AG09319 (cell line): ENCODE data around the gene MBP.

Experiments used
- DNase-seq: peaks from one replicate; pipeline ENCODE4 v3.0.0-alpha.2; 2010; ENCODE audit warnings: low read depth; ENCODE audit errors: extremely low read depth
- TF ChIP-seq, protein P1 (sequence below): IDR thresholded peaks from 2 replicates; pipeline ENCODE4 v1.5.1; 2011; ENCODE audit warnings: low read depth, mild to moderate bottlenecking, inconsistent platforms, low read length, moderate library complexity

The MBP gene

DNA sequence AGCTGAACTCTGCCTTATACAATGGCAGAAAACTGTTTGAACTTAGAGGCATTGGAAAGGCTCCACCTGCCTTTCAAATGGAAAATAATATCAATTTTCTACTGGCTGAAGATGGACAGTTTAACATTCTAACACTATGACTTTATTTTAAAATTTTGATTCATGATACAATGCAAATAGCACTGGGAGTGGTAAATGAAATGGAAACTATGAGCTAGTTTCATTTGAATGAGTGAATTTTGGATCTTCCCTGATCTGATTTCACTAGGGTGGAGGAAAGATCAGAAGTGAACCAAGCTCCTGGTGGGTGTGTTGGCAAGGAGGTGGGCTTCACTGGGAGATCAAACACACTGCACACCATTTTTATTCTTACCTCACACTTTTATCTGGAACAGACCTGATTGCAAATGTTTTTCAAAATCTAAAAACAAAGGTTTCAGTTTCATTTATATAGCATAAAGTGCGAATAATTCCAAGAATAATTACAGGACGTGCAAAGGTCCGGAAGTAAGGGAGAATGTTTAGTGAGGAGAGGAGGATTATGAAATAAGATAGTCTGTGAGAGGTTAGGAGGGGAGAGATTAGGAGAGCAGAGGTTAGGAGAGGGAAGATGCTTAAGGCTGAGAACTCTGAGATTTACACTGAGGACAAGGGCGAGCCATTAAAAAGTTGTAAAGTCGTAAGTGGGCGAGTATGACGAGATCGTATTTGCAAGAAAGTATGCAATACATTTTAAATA is 18.6 kb upstream of the MBP start:
- no peak for DNase-seq
- TF ChIP-seq, protein P1, sequence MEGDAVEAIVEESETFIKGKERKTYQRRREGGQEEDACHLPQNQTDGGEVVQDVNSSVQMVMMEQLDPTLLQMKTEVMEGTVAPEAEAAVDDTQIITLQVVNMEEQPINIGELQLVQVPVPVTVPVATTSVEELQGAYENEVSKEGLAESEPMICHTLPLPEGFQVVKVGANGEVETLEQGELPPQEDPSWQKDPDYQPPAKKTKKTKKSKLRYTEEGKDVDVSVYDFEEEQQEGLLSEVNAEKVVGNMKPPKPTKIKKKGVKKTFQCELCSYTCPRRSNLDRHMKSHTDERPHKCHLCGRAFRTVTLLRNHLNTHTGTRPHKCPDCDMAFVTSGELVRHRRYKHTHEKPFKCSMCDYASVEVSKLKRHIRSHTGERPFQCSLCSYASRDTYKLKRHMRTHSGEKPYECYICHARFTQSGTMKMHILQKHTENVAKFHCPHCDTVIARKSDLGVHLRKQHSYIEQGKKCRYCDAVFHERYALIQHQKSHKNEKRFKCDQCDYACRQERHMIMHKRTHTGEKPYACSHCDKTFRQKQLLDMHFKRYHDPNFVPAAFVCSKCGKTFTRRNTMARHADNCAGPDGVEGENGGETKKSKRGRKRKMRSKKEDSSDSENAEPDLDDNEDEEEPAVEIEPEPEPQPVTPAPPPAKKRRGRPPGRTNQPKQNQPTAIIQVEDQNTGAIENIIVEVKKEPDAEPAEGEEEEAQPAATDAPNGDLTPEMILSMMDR, result no peak

DNA sequence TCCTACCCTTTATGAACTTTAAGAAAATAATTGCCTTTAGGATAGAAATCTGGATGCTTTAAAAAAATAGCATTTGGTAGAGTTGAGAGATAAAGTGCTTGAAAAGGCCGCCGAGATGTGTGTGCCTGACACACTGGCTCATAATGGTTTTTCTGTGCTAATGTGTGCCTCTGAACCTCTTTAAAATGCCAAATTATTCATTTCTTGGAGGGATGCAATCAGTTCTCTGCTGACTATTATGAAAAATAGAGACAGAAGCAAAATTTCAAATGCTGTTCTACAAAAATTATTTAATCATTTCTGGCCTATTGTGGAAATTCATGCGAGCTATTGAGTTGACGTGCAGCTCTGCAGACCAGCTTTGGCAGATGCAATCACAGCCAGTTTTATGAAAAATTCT is 18.0 kb upstream of the MBP start:
- no peak for DNase-seq
- TF ChIP-seq, protein P1, result no peak

DNA sequence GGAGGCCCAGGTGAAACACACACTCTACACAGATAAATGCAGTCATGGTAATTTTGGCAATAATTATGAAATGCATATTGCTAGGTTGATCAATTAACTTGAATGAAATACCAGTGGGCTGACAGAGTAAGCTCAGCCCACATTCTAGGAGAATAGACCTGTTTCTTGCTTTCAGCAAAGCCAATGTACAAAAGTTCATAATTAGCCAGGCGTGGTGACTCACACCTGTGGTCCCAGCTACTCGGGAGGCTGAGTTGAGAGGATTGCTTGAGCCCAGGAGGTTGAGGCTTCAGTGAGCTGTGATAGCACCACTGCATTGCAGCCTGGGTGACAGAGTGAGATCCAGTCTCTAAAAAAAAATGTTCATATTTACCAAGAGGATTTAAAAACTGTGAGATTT is 15.7 kb upstream of the MBP start:
- TF ChIP-seq, protein P1, result no peak

DNA sequence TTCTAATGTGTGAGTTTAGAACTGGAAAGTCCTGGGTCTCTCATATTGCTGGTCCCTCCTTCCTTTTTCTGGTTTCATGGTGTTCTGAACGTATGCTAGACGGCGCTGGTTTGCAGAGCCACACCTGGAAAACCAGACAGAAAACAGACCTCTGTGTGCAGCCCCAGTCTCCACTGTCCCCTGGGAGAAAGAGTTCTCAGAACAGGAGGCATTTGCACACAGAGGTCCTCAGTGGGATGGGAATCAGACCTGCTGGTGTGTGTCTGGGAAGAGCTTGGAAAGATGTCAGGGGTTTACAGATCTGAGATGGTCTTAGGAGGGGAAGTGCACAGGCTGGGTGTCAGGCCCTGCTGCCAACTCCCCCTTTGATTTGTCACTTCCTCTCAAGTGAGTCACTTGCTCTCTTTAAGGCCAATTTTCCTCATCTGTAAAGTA is 14.9 kb upstream of the MBP start:
- TF ChIP-seq, protein P1, result no peak
- no peak for DNase-seq

More for the DNA sequence above, 15.7 kb upstream of the MBP start:
- no peak for DNase-seq

DNA sequence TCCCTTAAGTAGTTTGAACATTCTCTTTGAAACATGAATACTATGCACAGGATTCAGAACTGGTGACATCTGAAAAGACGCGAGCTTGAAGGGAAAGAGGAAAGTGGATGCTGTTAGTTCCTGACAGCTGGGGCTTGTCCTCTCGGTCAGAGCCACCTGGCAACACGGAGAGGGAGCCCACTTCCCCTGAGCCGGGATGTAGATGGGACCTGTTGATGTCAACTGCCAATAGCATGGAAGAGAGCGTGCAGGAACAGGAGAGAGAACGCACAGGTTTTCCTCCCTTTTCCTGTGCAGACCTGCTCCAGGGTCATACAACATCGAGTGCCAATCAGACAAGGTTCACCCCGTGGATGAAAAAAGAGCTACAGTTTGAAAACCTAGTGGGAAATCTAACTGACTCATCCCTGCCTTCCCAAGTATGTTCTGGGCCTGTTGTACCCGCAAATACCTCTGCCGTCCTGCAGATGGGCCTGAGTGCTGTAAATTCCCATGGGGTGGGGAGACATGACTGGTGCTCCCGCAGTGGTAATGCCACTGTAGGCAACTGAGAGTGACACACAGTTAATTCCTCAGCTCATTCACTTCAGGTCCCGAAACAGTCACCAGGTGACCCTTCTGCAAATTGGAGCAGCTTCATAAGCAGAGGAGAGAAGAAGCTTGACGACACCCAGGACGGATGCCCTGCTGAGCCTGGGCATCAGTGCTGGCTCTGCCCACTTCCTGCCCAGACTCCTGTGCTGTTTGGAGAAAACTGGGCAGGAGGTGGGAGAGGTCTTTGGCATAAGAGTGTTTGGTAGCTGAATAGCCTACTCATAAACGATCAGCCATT is 13.9 kb upstream of the MBP start:
- no peak for DNase-seq
- TF ChIP-seq, protein P1, result no peak

DNA sequence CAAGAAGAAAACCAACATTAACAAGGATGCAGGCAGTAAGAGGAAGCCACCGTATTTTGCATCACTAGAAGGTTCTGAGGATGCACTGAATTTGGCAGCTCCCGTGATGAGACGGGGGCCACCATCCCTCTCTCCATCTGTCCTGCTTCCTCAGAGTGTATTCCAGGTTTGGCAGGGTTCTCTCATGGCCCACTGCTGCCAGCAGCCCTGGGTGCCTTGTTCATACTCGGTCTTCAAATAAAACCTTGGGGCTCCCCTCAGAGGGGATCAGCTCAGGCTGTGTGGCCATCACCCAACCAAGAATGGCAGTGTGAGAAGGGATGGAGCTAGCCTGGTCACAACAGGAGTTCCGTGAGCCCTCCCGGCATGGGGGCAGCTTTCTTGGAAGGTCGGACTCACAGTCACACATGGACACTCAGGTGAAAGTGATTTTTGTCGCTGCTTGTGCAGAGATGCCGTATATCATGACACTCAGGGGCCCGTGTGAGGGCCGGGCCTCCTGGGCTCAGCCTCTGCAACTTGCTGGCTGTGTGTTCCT is 12.8 kb upstream of the MBP start:
- TF ChIP-seq, protein P1, result no peak
- no peak for DNase-seq
